HG02981 (cell line): Measurements from ENCODE around the gene PACRG.

Experiments used
- ATAC-seq: cut with Tn5 transposase; IDR thresholded peaks from one replicate; pipeline ENCODE4 v1.9.1; 2021; ENCODE audit warnings: mild to moderate bottlenecking, moderate library complexity; ENCODE audit not compliant: unreplicated experiment

Gene PACRG

DNA sequence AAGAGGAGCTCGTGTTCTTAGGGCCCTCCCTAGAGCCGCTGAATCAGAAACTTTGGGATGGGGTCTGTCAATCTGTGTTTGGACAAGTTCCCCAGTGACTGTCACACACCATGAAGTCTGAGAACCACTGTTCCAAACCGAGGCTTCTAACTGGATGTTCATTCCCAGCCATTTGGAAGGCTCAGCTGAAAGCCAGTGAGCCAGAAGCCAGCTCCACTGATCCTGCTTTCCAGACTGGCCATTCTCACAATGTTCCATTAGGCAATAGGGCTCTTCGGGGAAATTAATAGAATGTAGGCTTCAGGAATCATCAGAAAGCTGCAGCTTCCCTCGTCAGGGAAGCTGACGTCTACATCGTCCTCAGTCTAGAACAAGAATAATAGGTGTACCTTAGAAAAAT lies 595.9 kb downstream of the PACRG start:
- ATAC-seq, result no peak

DNA sequence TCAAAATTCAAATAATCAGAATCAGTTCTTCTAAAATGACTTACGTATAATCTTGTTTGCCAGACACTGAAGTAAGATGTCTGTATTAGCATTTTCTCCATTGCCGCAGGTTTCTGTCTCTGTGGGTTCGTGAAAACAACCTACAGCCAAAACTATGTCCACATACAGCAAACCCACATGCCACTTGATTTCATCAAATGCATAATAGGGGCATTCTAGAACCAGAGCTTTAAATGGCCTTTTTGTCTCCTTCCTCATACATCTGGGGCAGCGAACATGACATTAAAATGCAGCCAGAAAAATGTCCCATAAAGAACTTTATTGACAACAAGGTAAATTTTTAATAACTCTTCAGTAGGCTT lies 596.5 kb downstream of the PACRG start:
- no peak for ATAC-seq

DNA sequence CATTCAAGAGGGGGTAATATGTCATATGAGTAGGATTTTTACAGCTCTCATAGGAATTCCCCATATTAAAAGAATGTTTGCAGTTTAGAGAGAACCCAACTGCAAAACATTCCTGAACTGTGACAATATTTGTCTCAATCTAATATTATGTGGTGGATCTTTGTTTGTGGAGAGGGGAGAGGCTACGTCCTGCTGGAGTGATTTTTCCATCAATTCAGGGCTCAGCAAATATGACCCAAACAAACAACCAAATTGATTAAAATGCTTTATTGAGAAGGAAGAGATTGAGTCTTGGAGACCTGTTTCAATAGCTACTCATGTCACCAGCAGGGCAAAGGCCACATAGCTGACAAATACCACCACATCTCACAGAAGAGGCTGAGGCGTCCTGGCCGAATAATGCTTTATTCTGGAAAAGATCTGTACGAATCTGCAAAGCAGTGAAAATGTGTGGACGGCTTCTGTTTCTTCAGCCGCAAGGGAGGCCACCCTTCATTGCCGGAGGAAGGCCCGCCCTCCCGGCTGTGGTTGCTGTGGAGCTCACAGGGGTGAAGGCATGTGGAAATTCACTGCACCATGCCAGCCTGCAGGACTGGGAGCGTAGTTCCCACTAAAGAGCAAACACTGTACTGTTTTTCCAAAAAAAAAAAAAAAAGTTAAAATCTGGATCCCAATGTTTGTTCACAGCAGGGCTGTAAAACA lies 597.1 kb downstream of the PACRG start:
- no peak for ATAC-seq

DNA sequence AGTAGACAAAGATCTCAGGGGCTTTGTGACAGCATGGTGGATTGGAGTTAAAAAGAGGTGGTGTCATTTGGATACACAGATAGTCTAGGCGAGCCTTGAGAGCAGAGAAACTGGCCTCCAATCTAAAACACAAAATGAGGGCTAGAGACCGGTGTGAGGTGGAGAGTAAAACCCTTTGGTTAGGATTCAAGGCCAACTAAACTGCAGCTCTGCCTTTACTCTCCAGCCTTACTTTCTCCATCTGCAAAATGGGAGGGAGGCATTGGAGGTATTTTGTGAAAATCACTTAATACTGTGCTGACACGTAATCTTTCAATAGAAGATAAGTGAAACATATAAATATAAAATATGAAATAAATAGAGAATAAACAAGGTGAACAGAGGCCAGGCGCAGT lies 597.6 kb downstream of the PACRG start:
- ATAC-seq, result no peak

DNA sequence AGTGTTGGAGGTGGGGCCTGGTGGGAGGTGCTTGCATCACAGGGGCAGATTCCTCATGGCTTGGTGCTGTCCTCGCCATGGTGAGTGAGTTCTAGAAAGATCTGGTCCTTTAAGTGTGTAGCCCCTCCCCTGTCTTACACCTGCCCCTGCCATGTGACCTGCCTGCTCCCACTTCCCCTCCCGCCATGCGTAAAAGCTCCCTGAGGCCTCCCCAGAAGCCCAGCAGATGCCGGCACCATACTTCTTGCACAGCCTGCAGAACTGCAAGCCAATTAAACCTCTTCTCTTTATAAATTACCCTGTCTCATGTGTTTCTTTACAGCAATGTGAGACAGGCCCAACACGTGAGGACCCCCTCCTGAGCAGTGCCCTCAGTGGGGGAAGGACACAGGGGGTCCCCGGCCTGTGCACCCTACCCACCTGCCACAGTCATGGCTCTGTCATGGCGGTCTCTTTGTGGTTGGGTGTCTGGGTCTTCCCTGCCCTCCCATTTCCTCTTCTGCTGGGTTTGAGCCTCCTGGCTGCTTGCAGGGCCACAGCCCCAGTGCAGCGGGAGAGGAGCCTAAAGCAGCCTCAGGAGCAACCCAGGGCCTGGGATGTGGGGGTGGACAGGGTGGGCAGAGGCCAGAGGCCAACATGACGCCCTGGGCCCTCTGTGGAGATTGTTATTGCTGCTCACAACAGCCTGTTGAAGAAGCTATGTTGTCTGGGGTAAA lies 599.5 kb downstream of the PACRG start:
- no peak for ATAC-seq

DNA sequence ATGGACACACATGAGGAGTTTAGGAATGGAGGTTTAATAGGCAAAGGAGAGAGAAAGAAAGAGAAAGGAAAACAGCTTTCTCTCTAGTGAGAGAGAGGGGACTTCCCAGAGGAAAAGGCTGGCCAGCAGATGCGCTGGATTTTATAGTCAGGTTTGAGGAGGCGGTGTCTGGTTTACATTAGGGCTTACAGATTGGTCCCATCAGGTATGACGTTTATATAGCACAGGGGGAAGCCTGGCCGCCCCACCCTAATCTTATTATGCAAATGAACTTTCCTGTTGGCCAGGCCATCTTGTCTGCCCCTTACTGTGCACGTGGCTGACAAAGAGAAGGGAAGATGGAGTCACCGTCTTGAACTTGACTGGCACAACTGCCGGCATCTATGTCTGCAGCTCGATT lies 600.1 kb downstream of the PACRG start:
- no peak for ATAC-seq

DNA sequence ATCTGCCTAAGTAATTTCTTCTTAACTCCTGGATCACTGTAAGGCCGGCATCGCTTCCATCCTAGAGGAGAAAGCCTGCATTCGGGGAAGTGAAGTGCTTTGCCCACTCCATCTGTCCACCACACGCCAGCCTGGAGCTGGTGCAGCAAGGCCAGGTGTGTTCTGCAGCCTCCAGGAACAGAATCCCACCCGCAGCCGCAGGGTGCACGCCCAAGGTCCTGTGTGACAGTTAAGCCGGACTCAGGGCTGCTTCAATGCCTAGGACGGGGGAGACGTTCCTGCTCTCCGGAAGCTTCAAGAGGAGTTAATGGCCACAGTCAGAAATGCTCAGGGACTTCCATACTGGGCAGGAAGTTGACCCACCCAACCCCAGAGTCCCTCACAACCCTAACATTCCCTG lies 600.6 kb downstream of the PACRG start:
- no peak for ATAC-seq

DNA sequence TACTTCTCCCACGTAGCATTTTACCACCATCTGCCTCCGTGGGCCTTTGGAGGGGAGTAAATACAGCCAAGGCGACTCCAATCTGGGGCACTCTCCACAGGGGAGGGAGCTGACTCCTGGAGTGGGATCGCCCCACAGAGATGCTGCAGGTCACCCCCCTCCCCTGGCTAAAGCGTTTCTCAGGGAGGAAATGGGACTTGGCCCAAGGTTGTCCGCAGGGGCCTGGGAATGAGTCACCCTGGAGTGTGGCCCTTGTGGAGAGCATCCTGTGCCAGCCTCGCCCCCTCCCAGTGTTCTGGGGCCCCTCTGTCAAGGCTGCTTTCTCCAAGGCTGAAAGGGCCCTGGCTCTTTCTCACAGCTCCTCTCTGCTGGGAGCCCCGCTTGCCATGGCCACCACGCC lies 602.2 kb downstream of the PACRG start:
- no peak for ATAC-seq

DNA sequence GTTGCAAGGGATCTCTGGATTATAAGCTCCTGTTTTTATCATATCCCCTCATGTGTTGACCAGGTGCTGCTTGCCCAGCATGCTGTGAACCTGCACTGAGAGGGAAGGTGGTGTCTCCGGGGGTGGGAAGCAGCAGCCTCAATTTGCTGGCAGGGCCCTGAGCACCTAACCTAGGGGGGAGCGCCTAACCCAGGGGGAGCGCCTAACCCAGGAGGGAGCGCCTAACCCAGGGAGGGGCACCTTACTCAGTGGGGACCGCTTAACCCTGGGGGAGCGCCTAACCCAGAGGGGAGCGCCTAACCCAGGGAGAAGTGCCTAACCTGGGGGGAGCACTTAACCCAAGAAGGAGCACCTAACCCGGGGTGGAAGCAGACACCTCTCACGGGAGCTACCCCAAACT lies 603.5 kb downstream of the PACRG start:
- ATAC-seq, result no peak

DNA sequence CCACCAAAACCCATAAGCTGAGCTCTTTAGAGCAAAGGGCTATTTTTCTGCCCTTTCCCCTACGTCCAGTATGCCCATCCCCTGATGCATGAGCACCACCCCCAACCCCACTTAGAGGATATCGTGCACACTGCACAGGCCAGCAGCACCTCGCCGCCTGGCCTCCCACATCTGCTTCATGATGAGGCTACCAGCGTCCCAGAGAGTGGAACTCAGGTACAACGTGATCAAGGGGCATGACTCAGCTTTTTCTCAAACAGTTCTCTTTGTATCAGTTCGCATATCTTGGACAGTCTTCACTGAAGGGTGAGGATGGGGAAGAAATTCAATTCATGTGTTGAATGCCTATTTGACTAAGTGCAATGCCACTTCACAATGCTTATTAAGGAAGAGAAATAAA lies 604.8 kb downstream of the PACRG start:
- ATAC-seq, result no peak

DNA sequence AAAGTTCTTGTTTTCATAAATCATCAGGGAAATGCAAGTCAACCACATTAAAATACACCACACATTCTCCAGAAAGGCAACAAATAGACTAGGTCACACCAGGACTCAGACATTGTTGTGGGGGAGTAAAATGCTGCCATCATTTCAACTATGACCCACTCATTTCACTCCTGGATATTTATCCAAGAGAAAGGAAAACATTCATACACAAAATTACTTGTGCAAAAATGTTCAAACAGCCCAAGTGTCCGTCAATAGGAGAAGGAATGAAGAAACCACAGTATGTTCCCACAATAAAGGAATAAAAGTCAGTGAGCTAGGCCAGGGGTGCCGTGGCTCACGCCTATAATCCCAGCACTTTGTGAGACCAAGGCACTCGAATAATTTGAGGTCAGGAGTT lies 605.3 kb downstream of the PACRG start:
- ATAC-seq, result no peak

DNA sequence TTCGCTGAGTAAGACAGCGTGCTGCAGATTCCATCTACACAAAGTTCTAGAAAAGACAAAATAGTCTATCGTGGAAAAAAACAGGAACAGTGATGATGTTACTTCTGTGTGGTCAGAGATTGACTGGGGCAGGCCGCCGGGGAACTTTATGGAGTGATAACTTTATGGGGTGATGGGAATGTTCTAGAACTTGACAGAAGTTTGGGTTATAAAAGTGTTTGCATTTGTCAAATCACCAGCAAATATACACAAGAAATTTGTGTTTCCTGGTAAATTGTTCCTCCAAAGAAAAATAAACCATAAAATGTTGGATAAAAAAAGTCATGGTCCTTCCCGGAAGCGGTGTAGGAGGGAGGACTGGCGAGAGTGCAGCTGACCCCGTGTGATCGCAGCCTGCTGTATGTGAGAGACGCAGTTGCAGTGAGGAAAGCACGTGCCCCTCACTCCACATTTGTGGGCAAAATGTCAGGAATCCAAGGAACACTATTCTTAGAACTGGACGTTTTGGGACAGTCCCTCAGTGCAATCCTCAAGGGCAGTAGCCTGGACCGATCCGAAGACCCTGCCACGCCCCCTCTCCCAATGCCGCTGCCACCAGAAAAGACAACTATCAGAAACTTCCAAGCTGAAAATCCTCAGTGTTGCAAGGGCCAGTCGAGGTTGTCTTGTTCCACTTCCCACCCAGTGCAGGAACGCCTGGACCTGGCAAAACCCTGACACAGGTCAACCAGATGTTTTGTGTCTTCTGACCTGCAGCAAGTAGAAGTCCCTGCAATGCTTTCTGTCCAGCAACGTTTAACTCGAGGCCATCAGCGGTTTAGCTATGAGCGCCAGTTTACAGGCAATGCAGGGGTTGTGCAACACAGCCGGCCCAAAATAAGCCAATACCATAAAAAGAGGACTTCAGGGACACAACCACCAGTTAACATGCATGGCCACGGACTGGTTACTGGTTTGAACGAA lies 606.2 kb downstream of the PACRG start:
- ATAC-seq, result no peak

DNA sequence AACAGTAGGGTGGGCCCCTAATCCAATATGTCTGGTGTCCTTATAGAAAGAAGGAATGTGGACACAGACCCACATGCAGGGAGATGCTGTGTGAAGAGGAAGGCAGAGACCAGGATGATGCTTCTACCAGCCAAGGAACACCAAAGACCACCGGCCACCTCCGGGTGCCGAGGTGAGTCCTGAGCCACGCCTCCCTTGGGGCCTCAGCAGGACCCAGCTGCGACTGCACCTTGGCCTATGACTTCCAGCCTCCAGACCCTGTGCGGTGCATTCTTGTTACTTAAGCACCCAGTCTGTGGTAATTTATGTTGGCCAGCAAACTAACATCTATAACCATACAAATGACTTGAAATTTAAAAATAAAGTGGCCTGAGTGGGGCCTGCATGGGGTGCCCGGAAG lies 607.3 kb downstream of the PACRG start:
- no peak for ATAC-seq

DNA sequence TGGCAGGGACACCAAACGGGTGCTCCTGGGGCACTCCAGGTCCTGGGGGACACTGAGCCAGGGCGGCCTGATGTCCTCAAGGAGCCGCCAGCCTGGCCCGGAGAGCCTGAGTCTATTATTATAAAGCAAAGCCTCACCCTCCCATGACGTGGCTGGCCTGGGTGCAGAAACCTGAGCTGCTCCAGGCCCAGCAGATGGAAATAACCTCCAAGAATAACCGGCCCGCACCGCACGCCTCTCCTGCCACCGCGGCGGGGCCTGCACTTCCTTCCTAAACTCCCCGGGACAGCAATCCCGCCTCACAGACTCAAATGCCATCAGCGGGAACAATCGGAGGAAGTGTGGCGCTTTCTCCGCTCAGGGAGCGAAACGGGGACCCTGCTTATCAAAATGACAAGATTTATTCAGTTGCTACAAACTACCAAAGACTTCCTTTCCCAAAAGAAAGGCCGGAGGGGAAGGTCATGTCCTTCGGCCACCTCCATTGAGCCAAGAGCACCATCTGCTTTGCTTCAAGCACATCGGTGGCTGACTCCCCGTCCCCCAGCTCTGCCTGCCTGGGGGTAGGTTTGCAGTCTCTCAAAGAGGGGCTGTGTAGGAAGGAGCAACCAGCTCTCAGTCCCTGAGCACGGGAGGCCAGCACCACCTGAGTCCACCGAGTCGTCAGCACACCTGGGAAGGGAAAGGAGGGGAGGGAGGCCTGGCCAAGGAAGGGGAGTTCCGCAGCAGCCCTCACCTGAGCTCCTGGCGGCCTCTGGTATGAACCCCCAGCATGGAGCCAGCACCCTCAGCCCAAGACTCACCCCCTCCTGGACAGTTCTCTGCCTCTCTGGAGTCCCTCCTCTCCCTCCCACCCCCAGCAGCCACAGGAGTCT lies 608.1 kb downstream of the PACRG start:
- no peak for ATAC-seq

DNA sequence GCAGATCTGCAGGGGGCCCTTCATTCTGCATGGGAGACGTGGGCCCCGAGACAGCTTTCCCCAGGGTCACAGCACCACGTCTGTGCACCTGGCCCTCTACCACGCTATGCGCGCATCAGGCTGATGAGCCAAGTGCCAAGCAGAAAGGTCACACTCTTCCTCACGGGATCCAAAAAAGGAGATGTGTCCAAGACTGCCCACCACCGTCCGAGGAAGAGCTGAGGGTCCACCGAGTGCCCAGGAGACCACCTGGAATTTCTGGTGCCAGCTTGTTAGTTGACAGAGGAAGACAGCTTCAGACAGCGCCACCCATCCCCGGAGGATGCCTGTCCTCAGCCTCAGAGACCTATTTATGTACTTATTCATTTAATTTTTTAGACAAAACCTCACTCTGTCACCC lies 609.2 kb downstream of the PACRG start:
- ATAC-seq, result no peak

DNA sequence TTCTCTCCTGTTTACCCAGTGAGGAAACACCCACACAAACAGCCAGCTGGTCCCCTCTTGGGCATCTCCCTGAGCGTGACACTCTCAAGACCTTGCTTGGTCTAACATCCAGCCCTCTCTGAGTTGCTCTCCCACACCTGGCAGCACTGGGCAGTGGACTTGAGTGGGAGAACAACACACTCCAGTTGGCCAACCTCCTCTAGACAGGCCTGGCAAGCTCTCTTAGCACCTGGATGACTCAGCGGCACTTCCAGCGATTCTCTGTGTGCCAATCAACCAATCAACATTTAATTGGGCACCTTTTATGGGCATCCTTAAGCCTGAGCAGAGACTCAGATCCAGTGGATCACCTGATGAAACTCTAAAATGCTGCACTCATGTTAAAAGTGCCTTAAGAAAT lies 610.2 kb downstream of the PACRG start:
- ATAC-seq, result no peak

DNA sequence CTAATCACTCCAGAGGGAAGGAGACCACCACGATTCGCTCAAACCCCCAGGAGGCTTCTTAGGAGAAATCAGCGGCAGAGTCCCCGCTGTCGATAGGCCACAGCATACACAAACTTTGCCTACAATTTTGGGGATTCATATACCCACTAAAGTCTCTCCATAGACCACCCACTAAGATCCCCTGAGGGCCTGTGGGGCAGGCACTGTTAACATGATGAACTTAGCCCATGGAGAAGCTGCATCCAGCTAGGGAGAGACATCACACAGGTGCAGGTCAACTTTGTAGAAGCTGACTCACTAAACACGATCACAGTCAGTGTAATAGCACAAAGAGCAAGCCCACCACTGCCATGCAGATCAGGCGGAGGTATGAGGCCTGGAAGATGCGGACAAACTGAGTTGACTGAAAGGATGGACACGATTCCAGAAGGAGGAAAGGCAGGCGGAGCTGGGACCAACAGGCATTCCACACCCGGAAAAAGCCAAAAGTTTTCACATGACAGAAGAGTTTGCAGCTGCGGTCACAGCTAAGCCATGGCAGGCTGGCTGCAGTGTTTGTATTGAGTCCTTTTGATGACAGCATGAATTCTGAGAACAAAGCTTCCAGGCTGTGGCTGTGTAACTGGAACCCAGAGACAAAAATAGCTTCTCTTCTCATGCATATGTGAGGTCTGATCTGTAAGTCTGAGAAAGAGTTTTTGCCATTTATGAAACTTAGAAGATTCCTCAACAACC lies 611.1 kb downstream of the PACRG start:
- no peak for ATAC-seq

DNA sequence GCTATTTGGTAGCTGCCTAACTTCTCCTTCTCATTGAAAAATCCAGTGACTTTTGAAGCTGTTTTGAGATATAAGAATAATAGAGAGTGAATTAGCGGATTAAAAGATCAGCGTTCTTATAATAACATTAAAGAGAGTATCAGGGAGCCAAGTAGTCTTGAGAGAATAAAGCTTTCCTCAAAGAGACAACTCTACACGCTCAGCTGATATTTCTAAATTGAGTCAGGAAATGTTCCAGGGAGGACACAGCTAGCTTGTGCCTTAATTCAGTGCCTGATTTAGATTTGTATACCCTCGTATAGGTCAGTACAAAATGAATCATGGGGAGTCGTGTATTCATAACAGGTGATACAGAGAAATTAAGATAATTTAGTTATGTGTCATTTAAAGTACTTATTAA lies 611.7 kb downstream of the PACRG start:
- ATAC-seq, result no peak

DNA sequence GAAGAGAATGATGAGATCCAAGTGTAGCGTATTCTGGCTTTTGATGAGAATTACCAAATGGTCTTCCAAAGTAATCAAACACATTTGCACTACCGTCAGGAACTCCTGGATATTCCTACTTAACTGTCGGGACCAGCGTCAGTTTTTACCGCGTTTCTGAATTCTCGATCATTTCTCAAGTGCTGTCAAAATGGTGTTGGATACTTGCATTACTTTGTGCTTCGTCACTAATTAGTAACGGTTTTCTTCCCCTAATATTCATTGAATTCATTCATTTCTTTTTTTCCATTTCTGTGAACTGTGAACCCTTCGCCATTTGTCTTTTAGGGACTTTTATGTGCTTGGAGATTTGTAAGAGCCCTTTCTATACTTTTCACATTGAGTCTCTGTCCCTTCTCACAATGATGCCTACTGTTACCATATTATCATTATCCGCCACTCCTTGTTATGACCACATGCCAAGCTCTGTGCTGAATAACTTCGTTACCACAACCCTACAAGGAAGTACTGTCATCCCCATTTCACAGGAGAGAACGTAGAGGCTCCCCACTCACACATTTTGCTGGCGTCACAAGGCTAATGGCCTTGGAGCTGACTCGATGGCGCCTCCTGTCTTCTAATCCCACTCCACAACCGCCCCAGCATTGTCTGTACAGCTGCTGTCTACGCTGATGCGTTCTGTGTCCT lies 612.6 kb downstream of the PACRG start:
- no peak for ATAC-seq
